GM12801 (cell line): ENCODE measurements around the gene RHBDF2.

Source experiments
- CTCF ChIP-seq: IDR thresholded peaks from one replicate; pipeline ENCODE4 v1.5.1; 2011; ENCODE audit warnings: control low read depth; ENCODE audit not compliant: insufficient read length; ENCODE audit errors: extremely low read depth

Gene RHBDF2

GRCh38 chr17:76432712-76433336 is 68.4 kb downstream of the RHBDF2 start:
- no peak for TF ChIP-seq CTCF

DNA sequence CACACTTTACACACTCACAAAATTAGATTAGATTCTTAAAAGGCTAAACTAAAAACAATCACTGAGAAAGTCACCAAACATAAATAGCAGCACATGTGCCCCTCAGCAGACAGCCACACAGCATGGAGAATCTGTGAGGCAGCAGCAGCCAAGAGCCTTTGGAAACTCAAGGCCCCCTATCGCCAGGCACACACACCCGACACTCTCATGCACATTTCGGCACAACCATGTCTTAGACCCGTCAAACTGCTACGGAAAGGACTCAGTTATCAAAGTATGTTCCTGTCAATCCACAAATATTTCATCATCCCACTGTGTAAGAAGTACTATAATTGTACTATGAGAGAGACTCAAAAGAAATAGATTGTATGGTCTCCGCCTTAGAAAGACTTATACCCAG is 69.2 kb downstream of the RHBDF2 start:
- TF ChIP-seq CTCF: no peak

DNA sequence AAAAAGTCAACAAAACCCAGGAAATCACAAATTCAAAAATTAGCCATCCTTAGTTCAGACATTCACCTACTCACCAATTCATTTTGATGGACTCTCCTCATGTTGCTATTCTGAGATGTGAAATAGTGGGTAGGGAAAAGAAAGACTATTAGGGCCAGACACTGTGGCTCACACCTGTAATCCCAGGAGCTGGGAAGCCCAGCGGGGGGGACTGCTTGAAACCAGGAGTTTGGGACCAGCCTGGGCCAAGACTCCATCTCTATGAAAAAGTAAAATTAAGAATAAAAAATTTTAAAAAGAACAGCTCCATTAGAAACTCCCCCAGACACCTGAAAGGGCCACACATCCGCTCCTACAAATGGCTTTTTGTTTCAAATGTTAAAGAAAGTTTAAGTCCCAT is 69.7 kb downstream of the RHBDF2 start:
- TF ChIP-seq CTCF: no peak

DNA sequence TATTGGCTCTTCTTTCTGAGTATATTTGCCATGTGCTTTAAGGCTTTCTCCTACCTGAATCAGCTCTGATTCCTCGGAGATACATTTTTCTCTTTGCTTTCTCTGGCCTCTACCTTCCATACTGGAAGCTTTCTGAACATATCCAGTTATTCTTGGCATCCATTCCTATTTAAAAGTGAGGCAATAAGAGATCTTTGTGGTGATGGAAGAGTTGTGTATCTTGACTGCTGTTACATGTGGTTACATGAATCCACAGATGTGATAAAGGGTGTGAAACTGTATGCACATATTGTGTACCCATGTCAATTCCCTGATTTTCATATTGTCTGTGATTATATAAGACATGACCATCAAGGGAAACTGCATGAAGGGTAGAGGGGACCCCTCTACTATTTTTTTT is 72.7 kb downstream of the RHBDF2 start:
- TF ChIP-seq CTCF: no peak

- no peak for TF ChIP-seq CTCF
Observed at GRCh38 chr17:76427501-76428231, 73.6 kb downstream of the RHBDF2 start.

DNA sequence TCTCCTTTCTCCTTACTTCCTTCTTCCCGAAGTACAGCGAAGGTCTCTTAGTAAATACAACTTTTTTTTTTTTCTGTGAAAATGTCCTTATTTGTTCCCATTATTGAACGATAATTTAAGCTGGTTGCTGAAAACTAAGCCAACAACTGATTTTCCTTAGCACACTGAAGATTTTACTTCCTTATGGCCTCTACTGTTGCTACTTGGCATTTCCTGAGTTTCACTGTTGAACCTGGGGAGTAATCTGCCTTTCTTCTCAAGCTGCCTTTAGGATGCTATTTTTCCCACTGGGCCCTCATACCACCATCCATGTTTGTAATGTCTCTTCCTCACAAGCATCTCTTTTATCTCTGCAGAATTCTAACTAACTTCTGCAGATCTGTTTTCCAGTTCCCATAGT is 74.4 kb downstream of the RHBDF2 start:
- no peak for TF ChIP-seq CTCF

GRCh38 chr17:76422860-76423259 is 78.4 kb downstream of the RHBDF2 start:
- TF ChIP-seq CTCF: no peak
